ENCODE data around the gene RNF168.

- no peak for TF ChIP-seq ZNF138 (CRISPR knock-in tag; conservative IDR thresholded peaks at IDR 0.05)
- no peak for TF ChIP-seq TCF7 (CRISPR knock-in tag; IDR thresholded peaks at IDR 0.05; ENCODE audit: low read depth)
- no peak for TF ChIP-seq CTCF (IDR thresholded peaks at IDR 0.05)
- TF ChIP-seq USF1 (CRISPR knock-in tag; IDR thresholded peaks at IDR 0.05) = no peak
- TF ChIP-seq E2F5 (CRISPR knock-in tag; IDR thresholded peaks at IDR 0.05) = no peak
- TF ChIP-seq FOXP1 (CRISPR knock-in tag; IDR thresholded peaks at IDR 0.05; ENCODE audit: borderline replicate concordance) = no peak
- no peak for TF ChIP-seq PRDM15 (CRISPR knock-in tag; IDR thresholded peaks at IDR 0.05)
Observed at GRCh38 chr3:196419386-196419785, 84.2 kb downstream of the RNF168 start.
